Measurements from ENCODE around the gene KRT34.
"Not testable (repeated sequence)": the region's sequence is repeated elsewhere in the genome, so short reads cannot be mapped to it uniquely, and the experiment has no call there.

The KRT34 gene

GRCh38 chr17:41403404-41404023 is 21.4 kb upstream of the KRT34 start:
- no peak for DNase-seq

GRCh38 chr17:41402161-41402560 is 20.1 kb upstream of the KRT34 start:
- no peak for DNase-seq

- no peak for DNase-seq
Measured at GRCh38 chr17:41396996-41397660, 15.0 kb upstream of the KRT34 start, which contains the start of gene KRT31. Gene KRT31 (minus strand): TSS chr17:41397608. CDS start chr17:41397539, 69 bp downstream.

- no peak for DNase-seq
Measured at GRCh38 chr17:41396340-41396739, 14.2 kb upstream of the KRT34 start.

- DNase-seq, result no peak
Measured at GRCh38 chr17:41395611-41396010, 13.5 kb upstream of the KRT34 start.

- not testable (repeated sequence) for DNase-seq
Measured at GRCh38 chr17:41395044-41395443, 12.9 kb upstream of the KRT34 start.

GRCh38 chr17:41394254-41394996 is 12.3 kb upstream of the KRT34 start:
- no peak for DNase-seq

GRCh38 chr17:41393826-41394225 is 11.7 kb upstream of the KRT34 start:
- DNase-seq, result no peak

GRCh38 chr17:41393294-41393693 is 11.2 kb upstream of the KRT34 start:
- DNase-seq, result no peak

- DNase-seq, result no peak
Measured at GRCh38 chr17:41392278-41392677, 10.2 kb upstream of the KRT34 start.

- DNase-seq, result no peak
Measured at GRCh38 chr17:41391535-41391934, 9.4 kb upstream of the KRT34 start.

- DNase-seq, result no peak
Measured at GRCh38 chr17:41390411-41390938, 8.4 kb upstream of the KRT34 start.

- DNase-seq, result no peak
Measured at GRCh38 chr17:41387670-41388069, 5.6 kb upstream of the KRT34 start.

GRCh38 chr17:41386227-41386626 is 4.1 kb upstream of the KRT34 start:
- no peak for DNase-seq

GRCh38 chr17:41383690-41384089 is 1.6 kb upstream of the KRT34 start:
- DNase-seq, result no peak

- no peak for DNase-seq
Measured at GRCh38 chr17:41382394-41382793, 288 bp upstream of the KRT34 start.

GRCh38 chr17:41380091-41380490 is 2.0 kb downstream of the KRT34 start:
- DNase-seq, result not testable (repeated sequence)

GRCh38 chr17:41377546-41377945 is 4.6 kb downstream of the KRT34 start:
- DNase-seq, result no peak

GRCh38 chr17:41369713-41370112 is 12.4 kb downstream of the KRT34 start, which contains the start of gene KRT33B:
Gene KRT33B (minus strand): TSS chr17:41369813. CDS start chr17:41369750, 63 bp downstream.
- DNase-seq, result no peak

- no peak for DNase-seq
Measured at GRCh38 chr17:41369023-41369422, 13.1 kb downstream of the KRT34 start.

GRCh38 chr17:41367426-41368075 is 14.6 kb downstream of the KRT34 start:
- DNase-seq, result no peak

GRCh38 chr17:41366070-41366469 is 16.0 kb downstream of the KRT34 start:
- no peak for DNase-seq

- DNase-seq, result no peak
Measured at GRCh38 chr17:41363881-41364280, 18.2 kb downstream of the KRT34 start.

All from stimulated activated CD8-positive, alpha-beta memory T cell treated with anti-CD3 and anti-CD28 coated beads, Interleukin-4, amount 100 ng/mL, for 48 hours (primary cell).